B cell (primary cell): ENCODE measurements around the gene SCARF1. TPM values are rescaled to one million over a fixed set of nuclear protein-coding genes. Genes with fewer than 3 reads are reported as not detected.
A peak's percentile ranks its signal among the peaks of the same experiment; 100 is the strongest.

Experiments
- ATAC-seq: fragments of 200-7000 bp; cut with Tn5 transposase; one replicate; pipeline ENCODE4 v1.10.0; 2021; ENCODE audit warnings: low read depth, mild to moderate bottlenecking, moderate number of reproducible peaks, moderate library complexity
- CTCF ChIA-PET: fragments of 350-600 bp; sonication (Branson Sonifier 250); formaldehyde crosslinking; loops from one replicate; lab custom pipeline; 2021; ENCODE audit warnings: antibody characterized with exemption, inconsistent platforms; lab: Charles Lee
- POLR2A ChIA-PET: fragments of 350-600 bp; sonication (Branson Sonifier 250); formaldehyde crosslinking; loops from one replicate; lab custom pipeline; 2021; ENCODE audit warnings: antibody characterized with exemption; lab: Charles Lee
- DNase-seq: peaks from one replicate; pipeline ENCODE4 v3.0.0; 2013
- H2AFZ ChIP-seq: 2 replicates; pipeline ENCODE4 v1.6.1; 2012; ENCODE audit warnings: mild to moderate bottlenecking, low read depth, low read length; ENCODE audit not compliant: insufficient read depth, poor library complexity, severe bottlenecking
- H3K27ac ChIP-seq, 2 donors: 1 replicate in 1 of 2; 2 replicates in 1 of 2; pipeline ENCODE4 v1.5.1; 2012 to 2013; ENCODE audit warnings: low read length in 2 of 2, mild to moderate bottlenecking in 2 of 2, moderate library complexity in 1 of 2
- H3K27me3 ChIP-seq, 4 experiments: fragments of 200-600 bp in 1 of 4; sonication (generic) in 1 of 4; replicated peaks in 1 of 4; 1 replicate in 2 of 4; 2 replicates in 2 of 4; pipeline versions ENCODE4 v1.6.1 to v1.7.0; 2013 to 2016; ENCODE audit warnings: low read length in 3 of 4, mild to moderate bottlenecking in 2 of 4, mixed read lengths in 1 of 4, moderate library complexity in 1 of 4; ENCODE audit not compliant: insufficient read depth in 4 of 4, control insufficient read depth in 3 of 4; ENCODE audit errors: control extremely low read depth in 1 of 4
- H3K36me3 ChIP-seq, 2 experiments: replicated peaks in 1 of 2; 1 replicate in 1 of 2; 2 replicates in 1 of 2; pipeline versions ENCODE4 v1.6.1 to v1.7.1; 2013; ENCODE audit warnings: low read length in 1 of 2; ENCODE audit not compliant: insufficient read depth in 2 of 2, control insufficient read depth in 1 of 2; ENCODE audit errors: control extremely low read depth in 1 of 2, extremely low read depth in 1 of 2
- H3K4me1 ChIP-seq, 2 donors: fragments of 200-600 bp in 1 of 2; sonication (generic) in 1 of 2; 1 replicate in 1 of 2; 2 replicates in 1 of 2; pipeline versions ENCODE4 v1.5.1 to v1.6.1; 2013 to 2017; ENCODE audit warnings: low read length in 2 of 2; ENCODE audit not compliant: control insufficient read depth in 2 of 2, insufficient read depth in 2 of 2
- H3K4me2 ChIP-seq: replicated peaks from 2 replicates; pipeline ENCODE3; 2012; ENCODE audit warnings: mild to moderate bottlenecking, low read depth, low read length; ENCODE audit not compliant: poor library complexity, severe bottlenecking
- H3K4me3 ChIP-seq, 5 experiments: fragments of 200-600 bp in 1 of 5; sonication (generic) in 1 of 5; 1 replicate in 3 of 5; 2 replicates in 2 of 5; pipeline versions ENCODE4 v1.5.1 to v1.7.0; 2011 to 2016; ENCODE audit warnings: low read length in 4 of 5, mild to moderate bottlenecking in 4 of 5, low read depth in 2 of 5, control low read depth in 1 of 5, moderate library complexity in 1 of 5; ENCODE audit not compliant: insufficient read depth in 1 of 5; ENCODE audit errors: control extremely low read depth in 1 of 5, extremely low read depth in 1 of 5
- H3K79me2 ChIP-seq: fragments of 200-600 bp; sonication (generic); one replicate; pipeline ENCODE4 v1.6.0; 2016; ENCODE audit warnings: low read length; ENCODE audit not compliant: control insufficient read depth, insufficient read depth
- H3K9ac ChIP-seq: fragments of 200-600 bp; sonication (generic); 2 replicates; pipeline ENCODE4 v1.6.1; 2017; ENCODE audit warnings: mild to moderate bottlenecking, low read length, moderate library complexity
- H3K9me3 ChIP-seq, 3 donors: one replicate each; pipeline versions ENCODE4 v1.6.1 to v1.7.1; 2013; ENCODE audit warnings: low read length in 2 of 3; ENCODE audit not compliant: control insufficient read depth in 2 of 3, insufficient read depth in 1 of 3; ENCODE audit errors: control extremely low read depth in 1 of 3
- H4K20me1 ChIP-seq: 2 replicates; pipeline ENCODE4 v1.6.0; 2012; ENCODE audit warnings: mild to moderate bottlenecking, low read length; ENCODE audit not compliant: insufficient read depth, control insufficient read depth, poor library complexity, severe bottlenecking
- H3K27ac Mint-ChIP-seq: one replicate; pipeline ENCODE4 v1.8.0; 2021; ENCODE audit warnings: mixed read lengths
- H3K27me3 Mint-ChIP-seq: one replicate; pipeline ENCODE4 v1.8.0; 2021; ENCODE audit warnings: mixed read lengths
- H3K4me1 Mint-ChIP-seq: one replicate; pipeline ENCODE4 v1.8.0; 2021; ENCODE audit warnings: mixed read lengths
- H3K4me3 Mint-ChIP-seq: one replicate; pipeline ENCODE4 v1.8.0; 2021; ENCODE audit warnings: mixed read lengths
- H3K9me3 Mint-ChIP-seq: one replicate; pipeline ENCODE4 v1.8.0; 2022; ENCODE audit warnings: mixed read lengths; ENCODE audit not compliant: insufficient read depth
- EZH2 ChIP-seq: IDR thresholded peaks from 2 replicates; pipeline ENCODE4 v1.6.1; 2012; ENCODE audit warnings: borderline replicate concordance, low read depth, mild to moderate bottlenecking, moderate library complexity, low read length; ENCODE audit not compliant: insufficient read depth, poor library complexity, severe bottlenecking
- WGBS: methylation state at CpG from one replicate; pipeline ENCODE4 v1.1.5; 2013; ENCODE audit warnings: missing lambda C conversion rate; ENCODE audit not compliant: insufficient coverage; 5-methylcytosine and 5-hydroxymethylcytosine counted together
- intact Hi-C: fragments of 100-400 bp; cut with micrococcal nuclease; formaldehyde crosslinking; loops from one replicate; pipeline ENCODE4 v1.10.0; 2022
- polyA plus RNA-seq: library from polyadenylated mRNA; depleted of rRNA; stranded (reverse); fragments of >200 nt; gene quantifications from 2 replicates; pipeline ENCODE4 v1.2.3, GENCODE V29; 2012
- total RNA-seq, 2 donors: library from RNA; stranded (reverse); fragments of 120-200 nt in 1 of 2; gene quantifications; 1 replicate in 1 of 2; 2 replicates in 1 of 2; pipeline versions ENCODE4 v1.2.3 to v1.2.4, GENCODE V29; 2013 to 2022
- TF ChIP-seq, protein P1 (sequence below): fragments of 200-600 bp; IDR thresholded peaks from one replicate; pipeline ENCODE4 v1.8.0; 2022; ENCODE audit warnings: antibody characterized with exemption, mild to moderate bottlenecking

Gene SCARF1
- total and polyA plus RNA-seq, 2 donors (not counting 1 experiment from before 2014, with no cell fraction given): 0.54 to 3.7 TPM

DNA sequence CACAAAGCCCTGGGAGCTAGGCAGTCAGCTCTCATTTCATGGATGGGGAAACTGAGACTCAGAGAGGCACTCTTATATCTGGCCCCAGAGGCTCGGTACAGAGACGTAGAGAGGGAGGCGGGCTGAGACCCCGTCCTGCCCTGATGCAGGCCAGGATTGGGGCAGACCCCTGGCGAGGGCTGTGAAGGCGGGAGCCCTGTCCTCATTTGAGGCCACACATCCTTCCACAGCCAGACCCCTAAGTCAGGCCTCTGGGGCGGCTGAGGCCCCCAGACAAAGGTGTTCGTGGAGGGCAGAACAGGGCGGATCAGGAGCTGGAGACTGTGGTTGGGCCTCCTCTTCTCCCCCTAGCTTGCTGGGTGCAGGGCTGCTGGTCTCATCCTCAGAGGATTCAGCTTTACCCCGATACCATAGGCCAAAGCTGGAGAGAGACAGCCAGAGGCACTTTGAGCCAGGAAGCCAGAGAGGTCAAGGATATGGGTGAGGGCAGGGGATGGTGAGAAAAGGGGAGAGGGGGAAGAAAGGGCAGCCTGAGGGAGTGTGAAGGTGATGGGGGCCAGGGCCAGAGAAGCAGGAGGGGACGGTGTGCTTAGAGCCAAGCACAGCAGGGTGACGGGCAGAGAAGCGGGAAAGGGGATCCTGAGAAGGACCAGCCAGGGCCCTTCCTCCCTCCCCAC, 805 bp upstream of the SCARF1 start:
- POLR2A ChIA-PET: interaction anchor here (0.6 to 4.1 kb wide), 5 partner anchors 15 to 125 kb away, joined by 5 to 77 read pairs (median 10); partner anchors contain the start of gene SLC43A2
- intact Hi-C loops: loop anchor here (5.0 kb wide), 2 partner anchors 129 to 389 kb away; partner anchors contain the start of gene INPP5K
- peaks cover 32 to 41% of the 10 kb centered on the region in 2 donors for H3K4me1 ChIP-seq

More for the DNA sequence above, 805 bp upstream of the SCARF1 start:
- Histone ChIP-seq H3K4me3 (no peak overlapping the region), H3K4me2 (no peak overlapping the region), H3K27me3 (peaks cover 0 to 3% (median 0%) of the 10 kb centered on the region in 4 experiments), H3K9me3 (peaks cover 0 to 5% (median 0%) of the 10 kb centered on the region in 3 donors), H3K9ac (no peak overlapping the region), H2AFZ (no peak overlapping the region), H3K27ac (no peak overlapping the region), H3K79me2 (no peaks in the 10 kb centered on the region), H3K36me3 (peaks cover 0 to 13% of the 10 kb centered on the region in 2 experiments), H4K20me1 (peaks cover 15% of the 10 kb centered on the region)
- Mint-ChIP-seq H3K27ac (peak overlapping the region; percentile 80), H3K27me3 (no peaks in the 10 kb centered on the region), H3K4me3 (peak overlapping the region; percentile 29), H3K4me1 (peaks cover 34% of the 10 kb centered on the region), H3K9me3 (no peaks in the 10 kb centered on the region)
- TF ChIP-seq, protein P1, sequence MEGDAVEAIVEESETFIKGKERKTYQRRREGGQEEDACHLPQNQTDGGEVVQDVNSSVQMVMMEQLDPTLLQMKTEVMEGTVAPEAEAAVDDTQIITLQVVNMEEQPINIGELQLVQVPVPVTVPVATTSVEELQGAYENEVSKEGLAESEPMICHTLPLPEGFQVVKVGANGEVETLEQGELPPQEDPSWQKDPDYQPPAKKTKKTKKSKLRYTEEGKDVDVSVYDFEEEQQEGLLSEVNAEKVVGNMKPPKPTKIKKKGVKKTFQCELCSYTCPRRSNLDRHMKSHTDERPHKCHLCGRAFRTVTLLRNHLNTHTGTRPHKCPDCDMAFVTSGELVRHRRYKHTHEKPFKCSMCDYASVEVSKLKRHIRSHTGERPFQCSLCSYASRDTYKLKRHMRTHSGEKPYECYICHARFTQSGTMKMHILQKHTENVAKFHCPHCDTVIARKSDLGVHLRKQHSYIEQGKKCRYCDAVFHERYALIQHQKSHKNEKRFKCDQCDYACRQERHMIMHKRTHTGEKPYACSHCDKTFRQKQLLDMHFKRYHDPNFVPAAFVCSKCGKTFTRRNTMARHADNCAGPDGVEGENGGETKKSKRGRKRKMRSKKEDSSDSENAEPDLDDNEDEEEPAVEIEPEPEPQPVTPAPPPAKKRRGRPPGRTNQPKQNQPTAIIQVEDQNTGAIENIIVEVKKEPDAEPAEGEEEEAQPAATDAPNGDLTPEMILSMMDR: no peak
- TF ChIP-seq EZH2: no peak
- CTCF ChIA-PET: interaction anchor here (0.6 to 7.8 kb wide), 6 partner anchors 17 to 281 kb away, joined by 3 to 135 read pairs (median 4); partner anchors contain the start of genes PITPNA and SLC43A2
- no peak for ATAC-seq
- WGBS: 80% methylated on average over 8 of the region's 13 CpGs
- no peak for DNase-seq
